Loucy (cell line): ENCODE data around the gene ATXN7L1.

Experiments used
- H2AFZ ChIP-seq: fragments of 200-600 bp; sonication (generic); 2 replicates; pipeline ENCODE4 v1.6.0; 2016; ENCODE audit warnings: antibody characterized with exemption, mild to moderate bottlenecking, low read length, moderate library complexity
- H3F3A ChIP-seq: fragments of 200-600 bp; 2 replicates; pipeline ENCODE4 v1.6.0; 2016; ENCODE audit warnings: antibody characterized with exemption, low read depth, mild to moderate bottlenecking
- H3K27me3 ChIP-seq: fragments of 200-600 bp; sonication (generic); 2 replicates; pipeline ENCODE4 v1.6.1; 2014; ENCODE audit warnings: low read length, mild to moderate bottlenecking; ENCODE audit not compliant: insufficient read depth, poor library complexity, severe bottlenecking
- H3K36me3 ChIP-seq: fragments of 200-600 bp; sonication (generic); 2 replicates; pipeline ENCODE4 v1.6.1; 2016; ENCODE audit warnings: low read length; ENCODE audit not compliant: insufficient read depth
- H3K4me1 ChIP-seq: fragments of 200-600 bp; sonication (generic); 2 replicates; pipeline ENCODE4 v1.5.1; 2014; ENCODE audit warnings: low read length, mild to moderate bottlenecking; ENCODE audit not compliant: insufficient read depth, poor library complexity, severe bottlenecking
- H3K4me2 ChIP-seq: fragments of 200-600 bp; sonication (generic); 2 replicates; pipeline ENCODE4 v1.6.0; 2014; ENCODE audit warnings: antibody characterized with exemption, low read length, low read depth, mild to moderate bottlenecking; ENCODE audit not compliant: poor library complexity, severe bottlenecking
- H3K4me3 ChIP-seq: fragments of 200-600 bp; sonication (generic); 2 replicates; pipeline ENCODE4 v1.5.1; 2014; ENCODE audit warnings: low read length, mild to moderate bottlenecking, mixed read lengths; ENCODE audit not compliant: poor library complexity, severe bottlenecking
- H3K79me2 ChIP-seq: fragments of 200-600 bp; sonication (generic); 2 replicates; pipeline ENCODE4 v1.6.1; 2014; ENCODE audit warnings: low read length; ENCODE audit not compliant: insufficient read depth
- H3K9ac ChIP-seq: fragments of 200-600 bp; sonication (generic); 2 replicates; pipeline ENCODE4 v1.6.0; 2014; ENCODE audit warnings: mild to moderate bottlenecking, low read depth, low read length, moderate library complexity; ENCODE audit not compliant: poor library complexity, severe bottlenecking
- H3K9me2 ChIP-seq: fragments of 200-600 bp; sonication (generic); replicated peaks from 2 replicates; pipeline ENCODE4 v1.6.1; 2016; ENCODE audit warnings: low read depth, low read length, mixed read lengths
- H3K9me3 ChIP-seq: fragments of 200-600 bp; sonication (generic); 2 replicates; pipeline ENCODE4 v1.6.1; 2014; ENCODE audit warnings: mild to moderate bottlenecking, antibody characterized with exemption, low read length, low read depth; ENCODE audit not compliant: insufficient read depth
- H4K20me1 ChIP-seq: fragments of 200-600 bp; sonication (generic); 2 replicates; pipeline ENCODE4 v1.6.0; 2014; ENCODE audit warnings: antibody characterized with exemption, low read length, mild to moderate bottlenecking; ENCODE audit not compliant: insufficient read depth, poor library complexity, severe bottlenecking
- EZH2phosphoT487 ChIP-seq: fragments of 200-600 bp; IDR thresholded peaks from 2 replicates; pipeline ENCODE4 v1.6.1; 2018; ENCODE audit warnings: antibody characterized with exemption, mild to moderate bottlenecking, moderate library complexity, borderline replicate concordance
- TF ChIP-seq, protein P1 (sequence below): fragments of 200-600 bp; sonication (generic); conservative IDR thresholded peaks from 2 replicates; pipeline ENCODE4 v1.5.1; 2014; ENCODE audit warnings: mild to moderate bottlenecking, antibody characterized with exemption, low read length

ATXN7L1 gene

GRCh38 chr7:105841866-105842265 is 34.5 kb downstream of the ATXN7L1 start:
- Histone ChIP-seq H3F3A (no peaks in the 10 kb centered on the region), H3K4me1 (no peaks in the 10 kb centered on the region), H3K9me3 (no peaks in the 10 kb centered on the region), H3K27me3 (no peaks in the 10 kb centered on the region), H2AFZ (no peak overlapping the region), H4K20me1 (no peaks in the 10 kb centered on the region), H3K9ac (no peak overlapping the region), H3K4me3 (no peak overlapping the region), H3K79me2 (no peaks in the 10 kb centered on the region), H3K9me2 (no peaks in the 10 kb centered on the region), H3K36me3 (no peaks in the 10 kb centered on the region), H3K4me2 (no peak overlapping the region)
- no peak for TF ChIP-seq EZH2phosphoT487
- TF ChIP-seq, protein P1, sequence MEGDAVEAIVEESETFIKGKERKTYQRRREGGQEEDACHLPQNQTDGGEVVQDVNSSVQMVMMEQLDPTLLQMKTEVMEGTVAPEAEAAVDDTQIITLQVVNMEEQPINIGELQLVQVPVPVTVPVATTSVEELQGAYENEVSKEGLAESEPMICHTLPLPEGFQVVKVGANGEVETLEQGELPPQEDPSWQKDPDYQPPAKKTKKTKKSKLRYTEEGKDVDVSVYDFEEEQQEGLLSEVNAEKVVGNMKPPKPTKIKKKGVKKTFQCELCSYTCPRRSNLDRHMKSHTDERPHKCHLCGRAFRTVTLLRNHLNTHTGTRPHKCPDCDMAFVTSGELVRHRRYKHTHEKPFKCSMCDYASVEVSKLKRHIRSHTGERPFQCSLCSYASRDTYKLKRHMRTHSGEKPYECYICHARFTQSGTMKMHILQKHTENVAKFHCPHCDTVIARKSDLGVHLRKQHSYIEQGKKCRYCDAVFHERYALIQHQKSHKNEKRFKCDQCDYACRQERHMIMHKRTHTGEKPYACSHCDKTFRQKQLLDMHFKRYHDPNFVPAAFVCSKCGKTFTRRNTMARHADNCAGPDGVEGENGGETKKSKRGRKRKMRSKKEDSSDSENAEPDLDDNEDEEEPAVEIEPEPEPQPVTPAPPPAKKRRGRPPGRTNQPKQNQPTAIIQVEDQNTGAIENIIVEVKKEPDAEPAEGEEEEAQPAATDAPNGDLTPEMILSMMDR: no peak

DNA sequence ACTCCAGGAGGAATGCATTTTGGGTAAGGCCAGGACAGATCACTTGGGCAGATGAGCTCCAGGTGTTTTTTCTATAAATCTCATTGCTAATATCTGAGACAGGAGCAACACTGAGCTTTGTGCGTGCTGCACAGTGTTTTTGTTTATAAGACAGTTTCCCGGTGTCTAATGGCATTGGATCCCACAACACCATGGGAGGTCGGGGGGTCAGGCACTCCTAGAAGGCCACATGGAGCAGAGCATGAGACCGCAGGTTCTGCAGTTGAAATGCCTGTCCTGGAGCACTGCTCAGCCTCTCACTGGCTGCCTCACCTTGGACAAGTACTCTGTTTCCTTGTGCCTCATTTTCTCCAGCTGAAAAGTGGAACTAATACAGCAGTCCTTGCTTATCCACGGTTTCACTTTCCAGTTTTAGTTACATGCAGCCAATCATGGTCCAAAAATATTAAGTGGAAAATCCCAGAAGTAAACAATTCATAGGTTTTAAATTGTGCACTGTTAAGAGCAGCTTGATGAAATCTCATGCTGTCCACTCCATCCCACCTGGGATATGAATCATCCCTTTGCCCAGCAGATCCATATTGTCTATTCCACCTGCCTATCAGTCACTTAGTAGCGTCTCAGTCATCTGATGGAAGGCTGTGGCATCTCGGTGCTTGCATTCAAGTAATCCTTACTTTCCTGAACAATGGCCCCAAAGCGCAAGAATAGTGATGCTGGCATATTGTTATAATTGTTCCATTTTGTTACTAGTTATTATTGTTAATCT is 35.2 kb downstream of the ATXN7L1 start:
- H3K4me1 ChIP-seq: no peaks in the 10 kb centered on the region
- no peaks in the 10 kb centered on the region for H4K20me1 ChIP-seq
- no peak overlapping the region for H3K4me2 ChIP-seq
- H3K79me2 ChIP-seq: no peaks in the 10 kb centered on the region
- no peak overlapping the region for H3K9ac ChIP-seq
- H3K9me2 ChIP-seq: no peaks in the 10 kb centered on the region
- no peak overlapping the region for H3K4me3 ChIP-seq
- no peaks in the 10 kb centered on the region for H3K27me3 ChIP-seq
- H2AFZ ChIP-seq: no peak overlapping the region
- TF ChIP-seq, protein P1: no peak
- no peak for TF ChIP-seq EZH2phosphoT487
- no peaks in the 10 kb centered on the region for H3K9me3 ChIP-seq
- H3K36me3 ChIP-seq: no peaks in the 10 kb centered on the region
- no peaks in the 10 kb centered on the region for H3F3A ChIP-seq

- Histone ChIP-seq H4K20me1 (no peaks in the 10 kb centered on the region), H3K79me2 (no peaks in the 10 kb centered on the region), H2AFZ (no peak overlapping the region), H3K4me3 (no peak overlapping the region), H3K9ac (no peak overlapping the region), H3K9me2 (no peaks in the 10 kb centered on the region), H3K36me3 (no peaks in the 10 kb centered on the region), H3K27me3 (no peaks in the 10 kb centered on the region), H3K4me2 (no peak overlapping the region), H3K4me1 (no peaks in the 10 kb centered on the region), H3F3A (no peaks in the 10 kb centered on the region), H3K9me3 (no peaks in the 10 kb centered on the region)
- TF ChIP-seq, protein P1: no peak
- TF ChIP-seq EZH2phosphoT487: no peak
Observed at GRCh38 chr7:105839266-105839665, 37.1 kb downstream of the ATXN7L1 start.
